ENCODE measurements around the gene TRPM1.

GRCh38 chr15:30956216-30957124 is 145.1 kb downstream of the TRPM1 start:
- TF ChIP-seq CTCF (IDR thresholded peaks at IDR 0.05) (no peak), POLR2A (IDR thresholded peaks at IDR 0.05) (no peak)
